ENCODE results near the gene CFAP100.

GRCh38 chr3:126419151-126419703 lies 24.5 kb downstream of the CFAP100 start:
- no peak for TF ChIP-seq CTCF (IDR thresholded peaks at IDR 0.05)
- no peak for TF ChIP-seq ZFX (IDR thresholded peaks at IDR 0.05; ENCODE audit: borderline replicate concordance)
